B cell (primary cell): Measurements from ENCODE around the gene HP1BP3. TPM values are rescaled to one million over a fixed set of nuclear protein-coding genes. Genes with fewer than 3 reads are reported as not detected.

Source experiments
- ATAC-seq: fragments of 200-7000 bp; cut with Tn5 transposase; one replicate; pipeline ENCODE4 v1.10.0; 2021; ENCODE audit warnings: low read depth, mild to moderate bottlenecking, moderate number of reproducible peaks, moderate library complexity
- CTCF ChIA-PET: fragments of 350-600 bp; sonication (Branson Sonifier 250); formaldehyde crosslinking; loops from one replicate; lab custom pipeline; 2021; ENCODE audit warnings: antibody characterized with exemption, inconsistent platforms; lab: Charles Lee
- POLR2A ChIA-PET: fragments of 350-600 bp; sonication (Branson Sonifier 250); formaldehyde crosslinking; loops from one replicate; lab custom pipeline; 2021; ENCODE audit warnings: antibody characterized with exemption; lab: Charles Lee
- DNase-seq: peaks from one replicate; pipeline ENCODE4 v3.0.0; 2013
- H2AFZ ChIP-seq: 2 replicates; pipeline ENCODE4 v1.6.1; 2012; ENCODE audit warnings: mild to moderate bottlenecking, low read depth, low read length; ENCODE audit not compliant: insufficient read depth, poor library complexity, severe bottlenecking
- H3K27ac ChIP-seq, 2 donors: 1 replicate in 1 of 2; 2 replicates in 1 of 2; pipeline ENCODE4 v1.5.1; 2012 to 2013; ENCODE audit warnings: low read length in 2 of 2, mild to moderate bottlenecking in 2 of 2, moderate library complexity in 1 of 2
- H3K27me3 ChIP-seq, 4 experiments: fragments of 200-600 bp in 1 of 4; sonication (generic) in 1 of 4; replicated peaks in 1 of 4; 1 replicate in 2 of 4; 2 replicates in 2 of 4; pipeline versions ENCODE4 v1.6.1 to v1.7.0; 2013 to 2016; ENCODE audit warnings: low read length in 3 of 4, mild to moderate bottlenecking in 2 of 4, mixed read lengths in 1 of 4, moderate library complexity in 1 of 4; ENCODE audit not compliant: insufficient read depth in 4 of 4, control insufficient read depth in 3 of 4; ENCODE audit errors: control extremely low read depth in 1 of 4
- H3K36me3 ChIP-seq, 2 experiments: replicated peaks in 1 of 2; 1 replicate in 1 of 2; 2 replicates in 1 of 2; pipeline versions ENCODE4 v1.6.1 to v1.7.1; 2013; ENCODE audit warnings: low read length in 1 of 2; ENCODE audit not compliant: insufficient read depth in 2 of 2, control insufficient read depth in 1 of 2; ENCODE audit errors: control extremely low read depth in 1 of 2, extremely low read depth in 1 of 2
- H3K4me1 ChIP-seq, 2 donors: fragments of 200-600 bp in 1 of 2; sonication (generic) in 1 of 2; 1 replicate in 1 of 2; 2 replicates in 1 of 2; pipeline versions ENCODE4 v1.5.1 to v1.6.1; 2013 to 2017; ENCODE audit warnings: low read length in 2 of 2; ENCODE audit not compliant: control insufficient read depth in 2 of 2, insufficient read depth in 2 of 2
- H3K4me2 ChIP-seq: replicated peaks from 2 replicates; pipeline ENCODE3; 2012; ENCODE audit warnings: mild to moderate bottlenecking, low read depth, low read length; ENCODE audit not compliant: poor library complexity, severe bottlenecking
- H3K4me3 ChIP-seq, 5 experiments: fragments of 200-600 bp in 1 of 5; sonication (generic) in 1 of 5; 1 replicate in 3 of 5; 2 replicates in 2 of 5; pipeline versions ENCODE4 v1.5.1 to v1.7.0; 2011 to 2016; ENCODE audit warnings: low read length in 4 of 5, mild to moderate bottlenecking in 4 of 5, low read depth in 2 of 5, control low read depth in 1 of 5, moderate library complexity in 1 of 5; ENCODE audit not compliant: insufficient read depth in 1 of 5; ENCODE audit errors: control extremely low read depth in 1 of 5, extremely low read depth in 1 of 5
- H3K79me2 ChIP-seq: fragments of 200-600 bp; sonication (generic); one replicate; pipeline ENCODE4 v1.6.0; 2016; ENCODE audit warnings: low read length; ENCODE audit not compliant: control insufficient read depth, insufficient read depth
- H3K9ac ChIP-seq: fragments of 200-600 bp; sonication (generic); 2 replicates; pipeline ENCODE4 v1.6.1; 2017; ENCODE audit warnings: mild to moderate bottlenecking, low read length, moderate library complexity
- H3K9me3 ChIP-seq, 3 donors: one replicate each; pipeline versions ENCODE4 v1.6.1 to v1.7.1; 2013; ENCODE audit warnings: low read length in 2 of 3; ENCODE audit not compliant: control insufficient read depth in 2 of 3, insufficient read depth in 1 of 3; ENCODE audit errors: control extremely low read depth in 1 of 3
- H4K20me1 ChIP-seq: 2 replicates; pipeline ENCODE4 v1.6.0; 2012; ENCODE audit warnings: mild to moderate bottlenecking, low read length; ENCODE audit not compliant: insufficient read depth, control insufficient read depth, poor library complexity, severe bottlenecking
- H3K27ac Mint-ChIP-seq: one replicate; pipeline ENCODE4 v1.8.0; 2021; ENCODE audit warnings: mixed read lengths
- H3K27me3 Mint-ChIP-seq: one replicate; pipeline ENCODE4 v1.8.0; 2021; ENCODE audit warnings: mixed read lengths
- H3K4me1 Mint-ChIP-seq: one replicate; pipeline ENCODE4 v1.8.0; 2021; ENCODE audit warnings: mixed read lengths
- H3K4me3 Mint-ChIP-seq: one replicate; pipeline ENCODE4 v1.8.0; 2021; ENCODE audit warnings: mixed read lengths
- H3K9me3 Mint-ChIP-seq: one replicate; pipeline ENCODE4 v1.8.0; 2022; ENCODE audit warnings: mixed read lengths; ENCODE audit not compliant: insufficient read depth
- CTCF ChIP-seq: fragments of 200-600 bp; IDR thresholded peaks from one replicate; pipeline ENCODE4 v1.8.0; 2022; ENCODE audit warnings: antibody characterized with exemption, mild to moderate bottlenecking
- EZH2 ChIP-seq: IDR thresholded peaks from 2 replicates; pipeline ENCODE4 v1.6.1; 2012; ENCODE audit warnings: borderline replicate concordance, low read depth, mild to moderate bottlenecking, moderate library complexity, low read length; ENCODE audit not compliant: insufficient read depth, poor library complexity, severe bottlenecking
- WGBS: methylation state at CpG from one replicate; pipeline ENCODE4 v1.1.5; 2013; ENCODE audit warnings: missing lambda C conversion rate; ENCODE audit not compliant: insufficient coverage; 5-methylcytosine and 5-hydroxymethylcytosine counted together
- intact Hi-C: fragments of 100-400 bp; cut with micrococcal nuclease; formaldehyde crosslinking; loops from one replicate; pipeline ENCODE4 v1.10.0; 2022
- polyA plus RNA-seq: library from polyadenylated mRNA; depleted of rRNA; stranded (reverse); fragments of >200 nt; gene quantifications from 2 replicates; pipeline ENCODE4 v1.2.3, GENCODE V29; 2012
- total RNA-seq, 2 donors: library from RNA; stranded (reverse); fragments of 120-200 nt in 1 of 2; gene quantifications; 1 replicate in 1 of 2; 2 replicates in 1 of 2; pipeline versions ENCODE4 v1.2.3 to v1.2.4, GENCODE V29; 2013 to 2022

HP1BP3 gene
- total and polyA plus RNA-seq, 2 donors (not counting 1 experiment from before 2014, with no cell fraction given) = 147 to 303 TPM

GRCh38 chr1:20726118-20726911, 60.8 kb downstream of the HP1BP3 start:
- no peaks in the 10 kb centered on the region for H3K36me3 ChIP-seq
- H3K9me3 ChIP-seq = peaks cover 0 to 2% (median 0%) of the 10 kb centered on the region in 3 donors
- H3K9ac ChIP-seq = no peak overlapping the region
- no peak for TF ChIP-seq CTCF
- no peak for TF ChIP-seq EZH2
- intact Hi-C loops = no loop called here
- DNase-seq = no peak
- H4K20me1 ChIP-seq = no peaks in the 10 kb centered on the region
- H3K27me3 ChIP-seq = peaks cover 0 to 24% (median 9%) of the 10 kb centered on the region in 4 experiments
- Mint-ChIP-seq H3K27ac (no peak overlapping the region), H3K9me3 (no peaks in the 10 kb centered on the region), H3K27me3 (peaks cover 8% of the 10 kb centered on the region), H3K4me1 (peaks cover 6% of the 10 kb centered on the region), H3K4me3 (no peak overlapping the region)
- H3K4me3 ChIP-seq = no peak overlapping the region
- H3K4me2 ChIP-seq = no peak overlapping the region
- H3K4me1 ChIP-seq = peaks cover 6 to 12% of the 10 kb centered on the region in 2 donors
- 91% methylated on average over 21 of the region's 25 CpGs for WGBS
- H3K79me2 ChIP-seq = no peaks in the 10 kb centered on the region
- CTCF ChIA-PET = no interaction called here
- ATAC-seq = no peak
- no peak overlapping the region for H3K27ac ChIP-seq
- no peak overlapping the region for H2AFZ ChIP-seq
- POLR2A ChIA-PET = no interaction called here
